ENCODE data around the gene ZMIZ1. TPM values are rescaled to one million over a fixed set of nuclear protein-coding genes. Genes with fewer than 3 reads are reported as not detected.

The ZMIZ1 gene
- total and polyA plus RNA-seq, 4 donors = 3.9 to 19.1 (median 9.8) TPM

GRCh38 chr10:79230850-79231249 lies 162.1 kb downstream of the ZMIZ1 start:
- H3K36me3 ChIP-seq (ENCODE audit: control insufficient read depth in 4 of 4, insufficient read depth in 3 of 4, low read depth in 1 of 4, low read length in 3 of 4) = peaks cover 4 to 18% (median 7%) of the 10 kb centered on the region in 4 donors
- no peaks in the 10 kb centered on the region for H3K4me1 ChIP-seq (ENCODE audit: control insufficient read depth in 4 of 4, insufficient read depth in 4 of 4, low read length in 3 of 4)
- 96% methylated on average over 4 of the region's 4 CpGs for WGBS
- TF ChIP-seq TAF1 (conservative IDR thresholded peaks at IDR 0.05) (no peak), EGR1 (IDR thresholded peaks at IDR 0.05; ENCODE audit: low read depth in 2 of 2) (no peak), RXRA (IDR thresholded peaks at IDR 0.05) (no peak), HNF4A (conservative IDR thresholded peaks at IDR 0.05) (no peak), FOXA2 (IDR thresholded peaks at IDR 0.05) (no peak), FOXA1 (IDR thresholded peaks at IDR 0.05) (no peak), ATF3 (IDR thresholded peaks at IDR 0.05) (no peak), JUND (IDR thresholded peaks at IDR 0.05) (no peak), REST (IDR thresholded peaks at IDR 0.05) (no peak), NR2F2 (IDR thresholded peaks at IDR 0.05) (no peak), GABPA (IDR thresholded peaks at IDR 0.05 in 1 of 2, conservative IDR thresholded peaks at IDR 0.05 in 1 of 2) (no peak), YY1 (IDR thresholded peaks at IDR 0.05) (no peak), SP1 (IDR thresholded peaks at IDR 0.05) (no peak), CTCF (IDR thresholded peaks at IDR 0.05; ENCODE audit: low read depth, low read length, missing input control) (no peak), MAX (IDR thresholded peaks at IDR 0.05) (no peak), HNF4G (IDR thresholded peaks at IDR 0.05) (no peak), RAD21 (IDR thresholded peaks at IDR 0.05) (no peak), ZBTB33 (IDR thresholded peaks at IDR 0.05) (no peak)
- no peak overlapping the region for H3K9ac ChIP-seq (ENCODE audit: low read depth in 1 of 2, low read length in 2 of 2)
- DNase-seq (ENCODE audit: low spot score) = no peak
- H3K27me3 ChIP-seq (ENCODE audit: control insufficient read depth in 4 of 4, insufficient read depth in 4 of 4, low read length in 3 of 4) = no peaks in the 10 kb centered on the region
- no peak overlapping the region for H3K27ac ChIP-seq (ENCODE audit: low read depth in 1 of 2, low read length in 2 of 2)
- no peak overlapping the region for H3K4me3 ChIP-seq (ENCODE audit: low read depth in 1 of 3, low read length in 3 of 3)
- no peaks in the 10 kb centered on the region for H3K9me3 ChIP-seq (ENCODE audit: control insufficient read depth in 4 of 4, low read length in 3 of 4)
